Fibroblast of lung (primary cell): ENCODE data around the gene CBR3. TPM values are rescaled to one million over a fixed set of nuclear protein-coding genes. Genes with fewer than 3 reads are reported as not detected.

Source experiments
- DNase-seq, 2 donors: peaks; one replicate each; pipeline versions ENCODE4 v3.0.0 to v3.0.0-alpha.2; 2010; ENCODE audit warnings: low read depth in 2 of 2
- H2AFZ ChIP-seq: 2 replicates; pipeline ENCODE4 v1.5.1; 2012; ENCODE audit warnings: low read length, control low read depth, inconsistent platforms
- H3K27ac ChIP-seq: 2 replicates; pipeline ENCODE4 v1.5.1; 2011; ENCODE audit warnings: low read length, control low read depth; ENCODE audit not compliant: insufficient read depth
- H3K27me3 ChIP-seq: 2 replicates; pipeline ENCODE4 v1.5.1; 2011; ENCODE audit warnings: mild to moderate bottlenecking, low read length; ENCODE audit not compliant: control insufficient read depth, insufficient read depth
- H3K36me3 ChIP-seq: 2 replicates; pipeline ENCODE4 v1.5.1; 2011; ENCODE audit warnings: low read length; ENCODE audit not compliant: control insufficient read depth, insufficient read depth
- H3K4me1 ChIP-seq: 2 replicates; pipeline ENCODE4 v1.5.1; 2011; ENCODE audit warnings: low read length; ENCODE audit not compliant: control insufficient read depth, insufficient read depth; ENCODE audit errors: extremely low read depth
- H3K4me2 ChIP-seq: 2 replicates; pipeline ENCODE4 v1.5.1; 2011; ENCODE audit warnings: low read length, control low read depth; ENCODE audit not compliant: insufficient read depth; ENCODE audit errors: extremely low read depth
- H3K4me3 ChIP-seq, 4 experiments: fragments of 200-600 bp in 1 of 4; sonication (generic) in 1 of 4; replicated peaks in 1 of 4; 2 replicates each; pipeline ENCODE4 v1.5.1; 2011 to 2016; ENCODE audit warnings: low read length in 4 of 4, low read depth in 3 of 4, mild to moderate bottlenecking in 3 of 4, control low read depth in 2 of 4, inconsistent platforms in 1 of 4, mixed read lengths in 1 of 4; ENCODE audit not compliant: insufficient read depth in 1 of 4; ENCODE audit errors: control extremely low read depth in 1 of 4
- H3K79me2 ChIP-seq: 2 replicates; pipeline ENCODE4 v1.5.1; 2012; ENCODE audit warnings: mild to moderate bottlenecking, low read length, inconsistent platforms; ENCODE audit not compliant: control insufficient read depth, insufficient read depth
- H3K9ac ChIP-seq: 2 replicates; pipeline ENCODE4 v1.5.1; 2011; ENCODE audit warnings: mild to moderate bottlenecking, low read length, control low read depth; ENCODE audit not compliant: insufficient read depth
- H3K9me3 ChIP-seq: 2 replicates; pipeline ENCODE4 v1.5.1; 2012; ENCODE audit warnings: low read depth, low read length; ENCODE audit not compliant: control insufficient read depth, insufficient read depth
- H4K20me1 ChIP-seq: 2 replicates; pipeline ENCODE4 v1.5.1; 2011; ENCODE audit warnings: low read length; ENCODE audit not compliant: control insufficient read depth, insufficient read depth; ENCODE audit errors: extremely low read depth
- EZH2 ChIP-seq: IDR thresholded peaks from 2 replicates; pipeline ENCODE4 v1.5.1; 2012; ENCODE audit warnings: low read length, control low read depth, mild to moderate bottlenecking; ENCODE audit errors: missing control alignments
- polyA plus RNA-seq, 2 donors: library from polyadenylated mRNA; depleted of rRNA in 1 of 2; stranded (reverse) in 1 of 2; unstranded in 1 of 2; fragments of >200 nt; gene quantifications; 2 replicates each; pipeline ENCODE4 v1.2.1, GENCODE V29; 2011 to 2012; ENCODE audit warnings: missing spikeins in 1 of 2
- total RNA-seq: library from RNA; depleted of rRNA; stranded (reverse); fragments of >200 nt; gene quantifications from 2 replicates; pipeline ENCODE4 v1.2.1, GENCODE V29; 2014
- TF ChIP-seq, protein P1 (sequence below), 2 donors: IDR thresholded peaks in 1 of 2; conservative IDR thresholded peaks in 1 of 2; 1 replicate in 1 of 2; 2 replicates in 1 of 2; pipeline ENCODE4 v1.5.1; 2011 to 2012; ENCODE audit warnings: low read length in 2 of 2, control low read depth in 1 of 2, inconsistent platforms in 1 of 2, low read depth in 1 of 2, mild to moderate bottlenecking in 1 of 2

Gene CBR3
- total and polyA plus RNA-seq, 2 donors (not counting 1 experiment from before 2014, with no cell fraction given): 13.2 to 21.1 TPM

DNA sequence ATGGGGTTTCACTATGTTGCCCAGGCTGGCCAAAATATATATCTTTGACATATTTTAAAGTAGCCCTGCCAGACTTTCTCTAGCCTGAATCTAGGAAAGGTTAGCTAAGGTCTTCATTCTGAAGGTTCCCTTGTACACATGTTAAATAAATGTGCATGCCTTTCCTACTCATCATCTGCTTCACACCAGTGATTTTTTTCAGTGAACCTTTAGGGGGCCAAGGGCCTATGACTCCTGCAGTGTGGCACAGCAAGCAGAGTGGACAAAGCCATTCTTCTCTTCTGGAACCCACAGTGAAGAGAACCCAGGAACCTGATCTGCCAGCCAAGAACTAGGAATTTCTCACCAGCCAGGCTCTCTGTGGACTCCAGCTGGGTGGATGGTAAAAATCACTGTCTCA is 42.2 kb upstream of the CBR3 start:
- no peak overlapping the region for H3K27ac ChIP-seq
- TF ChIP-seq, protein P1, sequence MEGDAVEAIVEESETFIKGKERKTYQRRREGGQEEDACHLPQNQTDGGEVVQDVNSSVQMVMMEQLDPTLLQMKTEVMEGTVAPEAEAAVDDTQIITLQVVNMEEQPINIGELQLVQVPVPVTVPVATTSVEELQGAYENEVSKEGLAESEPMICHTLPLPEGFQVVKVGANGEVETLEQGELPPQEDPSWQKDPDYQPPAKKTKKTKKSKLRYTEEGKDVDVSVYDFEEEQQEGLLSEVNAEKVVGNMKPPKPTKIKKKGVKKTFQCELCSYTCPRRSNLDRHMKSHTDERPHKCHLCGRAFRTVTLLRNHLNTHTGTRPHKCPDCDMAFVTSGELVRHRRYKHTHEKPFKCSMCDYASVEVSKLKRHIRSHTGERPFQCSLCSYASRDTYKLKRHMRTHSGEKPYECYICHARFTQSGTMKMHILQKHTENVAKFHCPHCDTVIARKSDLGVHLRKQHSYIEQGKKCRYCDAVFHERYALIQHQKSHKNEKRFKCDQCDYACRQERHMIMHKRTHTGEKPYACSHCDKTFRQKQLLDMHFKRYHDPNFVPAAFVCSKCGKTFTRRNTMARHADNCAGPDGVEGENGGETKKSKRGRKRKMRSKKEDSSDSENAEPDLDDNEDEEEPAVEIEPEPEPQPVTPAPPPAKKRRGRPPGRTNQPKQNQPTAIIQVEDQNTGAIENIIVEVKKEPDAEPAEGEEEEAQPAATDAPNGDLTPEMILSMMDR (conservative IDR thresholded peaks at IDR 0.05 in 1 of 2, IDR thresholded peaks at IDR 0.05 in 1 of 2; ENCODE audit: low read depth in 1 of 2, low read length in 2 of 2): no peak
- TF ChIP-seq EZH2: no peak
- H3K36me3 ChIP-seq: no peaks in the 10 kb centered on the region
- H4K20me1 ChIP-seq: no peaks in the 10 kb centered on the region
- no peak overlapping the region for H3K4me3 ChIP-seq
- H3K9ac ChIP-seq: no peak overlapping the region
- no peaks in the 10 kb centered on the region for H3K79me2 ChIP-seq
- no peak for DNase-seq
- no peak overlapping the region for H2AFZ ChIP-seq
- H3K9me3 ChIP-seq: no peaks in the 10 kb centered on the region
- H3K4me2 ChIP-seq: no peak overlapping the region
- H3K27me3 ChIP-seq: no peaks in the 10 kb centered on the region
- H3K4me1 ChIP-seq: no peaks in the 10 kb centered on the region

DNA sequence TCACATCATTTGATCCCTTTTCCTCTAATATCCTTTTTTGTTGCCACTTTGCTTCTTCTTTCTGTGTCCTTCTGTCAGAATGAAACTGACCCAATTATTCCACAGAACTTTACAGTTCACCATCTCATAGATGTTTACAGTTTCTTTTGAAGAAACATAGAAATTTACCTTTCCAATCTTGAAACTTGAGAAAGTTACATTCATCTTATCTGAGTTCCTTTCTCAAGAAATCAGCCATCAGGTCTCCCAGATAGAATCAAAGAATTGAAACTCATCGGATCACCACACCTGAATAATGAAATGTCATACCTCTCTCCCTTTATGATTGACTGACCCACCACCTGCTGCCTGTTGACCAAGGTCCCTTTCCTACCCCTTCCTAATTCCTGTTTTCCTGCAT is 41.4 kb upstream of the CBR3 start:
- Histone ChIP-seq H3K9ac (no peak overlapping the region), H3K4me3 (no peak overlapping the region), H3K27ac (no peak overlapping the region), H3K9me3 (no peaks in the 10 kb centered on the region), H3K4me2 (no peak overlapping the region), H3K36me3 (no peaks in the 10 kb centered on the region), H3K79me2 (no peaks in the 10 kb centered on the region), H3K4me1 (no peaks in the 10 kb centered on the region), H3K27me3 (no peaks in the 10 kb centered on the region), H4K20me1 (no peaks in the 10 kb centered on the region), H2AFZ (no peak overlapping the region)
- TF ChIP-seq, protein P1 (conservative IDR thresholded peaks at IDR 0.05 in 1 of 2, IDR thresholded peaks at IDR 0.05 in 1 of 2; ENCODE audit: low read depth in 1 of 2, low read length in 2 of 2): no peak
- no peak for TF ChIP-seq EZH2
- DNase-seq: no peak

DNA sequence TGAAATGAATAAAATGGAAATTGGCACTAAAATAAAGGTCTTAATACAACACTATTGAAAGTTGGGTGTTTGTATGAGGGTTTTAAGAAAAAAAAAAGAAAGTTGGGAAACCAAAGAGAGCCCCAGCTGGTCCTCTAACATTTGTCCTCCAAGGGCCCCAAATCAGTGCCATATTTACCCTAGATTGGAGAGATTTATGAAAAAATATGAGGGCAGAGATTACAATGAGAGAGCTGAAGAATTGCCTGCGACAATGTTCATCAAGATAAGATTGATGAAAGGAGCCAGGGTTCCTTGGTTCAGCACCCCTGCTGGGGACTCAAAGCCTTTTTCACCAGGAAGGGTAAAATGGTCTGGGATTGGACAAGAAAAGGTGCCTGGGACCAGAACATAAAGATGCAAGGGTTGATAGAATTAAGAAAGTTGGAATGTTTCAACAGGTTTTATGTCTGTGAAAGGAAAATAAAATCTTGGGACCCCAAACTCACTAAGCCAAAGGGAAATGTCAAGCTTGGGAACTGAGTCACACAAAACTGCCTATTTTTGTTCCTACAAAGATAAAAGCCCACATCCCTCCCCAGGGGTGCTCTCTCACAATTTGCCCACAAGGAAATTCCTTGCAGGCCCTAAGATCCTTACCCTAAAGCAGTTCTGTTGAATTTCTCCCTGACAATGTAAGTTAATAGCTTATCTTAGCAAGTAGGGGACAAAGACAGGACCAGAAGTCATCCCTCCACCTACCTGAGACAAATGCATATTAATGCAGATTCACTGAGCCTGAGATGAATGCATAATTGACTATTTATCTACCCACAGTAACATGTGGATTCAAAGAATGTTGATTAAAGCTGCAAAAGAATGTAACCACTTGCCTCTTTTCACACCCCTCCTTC is 38.2 kb upstream of the CBR3 start:
- Histone ChIP-seq H3K4me3 (no peak overlapping the region), H3K4me1 (no peaks in the 10 kb centered on the region), H2AFZ (no peak overlapping the region), H4K20me1 (no peaks in the 10 kb centered on the region), H3K4me2 (no peak overlapping the region), H3K9ac (no peak overlapping the region), H3K9me3 (no peaks in the 10 kb centered on the region), H3K79me2 (no peaks in the 10 kb centered on the region), H3K27ac (no peak overlapping the region), H3K27me3 (no peaks in the 10 kb centered on the region), H3K36me3 (no peaks in the 10 kb centered on the region)
- peak in 1 of 2 donors; percentile 27 for DNase-seq
- TF ChIP-seq, protein P1 (conservative IDR thresholded peaks at IDR 0.05 in 1 of 2, IDR thresholded peaks at IDR 0.05 in 1 of 2; ENCODE audit: low read depth in 1 of 2, low read length in 2 of 2): no peak
- TF ChIP-seq EZH2: no peak
